Left cardiac atrium (tissue), 4 donors: Measurements from ENCODE around the gene KLB. TPM values are rescaled to one million over a fixed set of nuclear protein-coding genes. Genes with fewer than 3 reads are reported as not detected.
"Not testable (repeated sequence)": the region's sequence is repeated elsewhere in the genome, so short reads cannot be mapped to it uniquely, and the experiment has no call there.

Source experiments
- ATAC-seq, 2 donors: fragments of 200-7000 bp; cut with Tn5 transposase; one replicate each; pipeline ENCODE4 v1.9.1; 2020; ENCODE audit warnings: mild to moderate bottlenecking in 2 of 2, moderate library complexity in 2 of 2
- DNase-seq: peaks from one replicate; pipeline ENCODE4 v3.0.0-alpha.2; 2020
- intact Hi-C, 2 donors: fragments of 100-400 bp; cut with DNase I; formaldehyde crosslinking; loops; one replicate each; pipeline versions ENCODE4 v1.14.1 to v1.15.1; 2022 to 2023
- total RNA-seq, 2 donors: library from RNA; stranded (reverse); fragmentation: NEBNext Ultra II Directional; extraction: Animal tissue kit (Norgen Biotek cat#: 25700); gene quantifications; one replicate each; pipeline ENCODE4 v1.2.1, GENCODE V29; 2021
- donor health status: DM: no; HTN: yes; CAD: no.
- donor health status: DM: no; HTN: yes; CAD: no; lungs with severe emphysema.
- donor health status: DM: yes; HTN: yes; CAD: no.
- donor health status: Dilated cardiomyopathy.

Gene KLB
- total RNA-seq, 2 donors from 2014 or later = 1.7 to 5.0 TPM

DNA sequence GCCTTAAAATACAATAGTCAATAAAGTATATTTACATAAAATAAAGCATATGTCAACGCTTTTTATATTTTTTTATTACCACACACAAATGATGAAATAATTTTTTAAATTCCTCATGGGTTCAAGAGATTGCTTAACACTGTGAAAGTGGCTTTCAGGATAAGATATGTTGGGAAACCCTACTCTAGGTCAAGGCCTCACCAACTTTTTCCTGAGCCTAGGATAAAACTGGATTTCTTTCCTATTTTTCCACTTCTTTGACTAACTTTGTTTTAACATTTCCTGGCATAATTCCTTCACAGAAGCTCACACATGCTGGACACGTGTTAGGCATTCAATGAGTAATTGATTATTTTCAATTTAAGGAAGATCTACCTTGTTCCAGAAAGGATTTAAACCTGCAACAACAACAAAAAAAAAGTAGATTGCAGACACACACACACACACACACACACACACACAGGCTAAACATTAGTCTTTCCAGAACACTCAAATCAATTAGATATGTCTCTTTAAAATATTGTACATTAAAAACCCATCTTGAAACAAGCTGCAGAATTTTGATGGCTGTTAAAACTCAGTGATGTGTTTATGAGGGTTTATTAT, 9.1 kb downstream of the KLB start:
- intact Hi-C loops = no loop called here
- DNase-seq = no peak
- no peak for ATAC-seq

DNA sequence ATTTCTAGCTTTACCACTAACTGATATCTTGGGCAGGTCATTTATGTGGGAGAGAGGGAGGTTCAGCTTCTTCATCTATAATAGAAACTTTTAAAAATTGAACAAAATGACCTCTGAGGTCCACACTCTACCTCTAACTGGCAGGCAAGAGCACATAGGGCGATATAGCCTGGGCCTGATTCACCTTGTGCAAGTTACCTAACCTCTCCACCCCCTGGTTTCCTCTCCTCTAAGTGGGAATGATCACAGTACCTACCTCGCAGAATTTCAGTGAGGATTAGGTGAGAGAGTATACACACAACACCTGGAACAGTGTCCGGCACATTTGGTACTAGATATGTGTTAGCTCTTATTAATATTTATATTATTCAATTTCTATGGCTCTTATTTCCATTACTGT, 15.5 kb downstream of the KLB start:
- no peak for ATAC-seq
- DNase-seq = no peak
- intact Hi-C loops = no loop called here

DNA sequence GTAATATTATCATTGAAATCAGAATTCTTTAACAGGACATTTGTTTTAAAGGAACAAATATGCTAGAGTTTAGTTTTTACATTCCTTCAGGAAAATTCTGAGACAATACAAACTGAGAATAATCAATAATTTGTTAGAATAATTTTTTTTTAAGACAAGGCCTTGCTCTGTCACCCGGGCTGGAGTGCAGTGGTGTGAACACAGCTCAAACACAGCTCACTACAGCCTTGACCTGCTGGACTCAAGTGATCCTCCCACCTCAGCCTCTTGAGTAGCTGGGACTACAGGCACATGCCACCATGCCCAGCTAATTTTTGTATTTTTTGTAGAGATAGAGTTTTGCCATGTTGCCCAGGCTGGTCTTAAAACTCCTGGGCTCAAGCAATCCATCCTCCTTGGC, 18.6 kb downstream of the KLB start:
- ATAC-seq, DNase-seq, intact Hi-C loops: not testable (repeated sequence)

DNA sequence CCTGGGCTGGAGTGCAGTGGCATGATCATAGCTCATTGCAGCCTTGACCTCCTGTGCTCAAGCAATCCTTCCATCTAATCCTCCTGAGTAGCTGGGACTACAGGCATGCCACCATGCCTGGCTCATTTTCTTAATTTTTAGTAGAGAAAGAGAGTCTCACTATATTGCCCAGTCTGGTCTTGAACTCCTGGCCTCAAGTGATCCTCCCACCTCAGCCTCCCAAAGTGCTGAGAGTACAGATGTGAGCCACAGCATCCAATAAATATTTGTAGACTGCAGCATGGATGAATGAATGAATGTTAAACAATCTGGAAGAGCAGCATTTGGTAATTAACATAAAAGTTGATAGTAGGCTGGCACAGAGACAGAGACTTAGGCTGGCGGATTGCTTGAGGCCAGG, 20.0 kb downstream of the KLB start:
- no peak for ATAC-seq
- intact Hi-C loops = no loop called here
- no peak for DNase-seq

DNA sequence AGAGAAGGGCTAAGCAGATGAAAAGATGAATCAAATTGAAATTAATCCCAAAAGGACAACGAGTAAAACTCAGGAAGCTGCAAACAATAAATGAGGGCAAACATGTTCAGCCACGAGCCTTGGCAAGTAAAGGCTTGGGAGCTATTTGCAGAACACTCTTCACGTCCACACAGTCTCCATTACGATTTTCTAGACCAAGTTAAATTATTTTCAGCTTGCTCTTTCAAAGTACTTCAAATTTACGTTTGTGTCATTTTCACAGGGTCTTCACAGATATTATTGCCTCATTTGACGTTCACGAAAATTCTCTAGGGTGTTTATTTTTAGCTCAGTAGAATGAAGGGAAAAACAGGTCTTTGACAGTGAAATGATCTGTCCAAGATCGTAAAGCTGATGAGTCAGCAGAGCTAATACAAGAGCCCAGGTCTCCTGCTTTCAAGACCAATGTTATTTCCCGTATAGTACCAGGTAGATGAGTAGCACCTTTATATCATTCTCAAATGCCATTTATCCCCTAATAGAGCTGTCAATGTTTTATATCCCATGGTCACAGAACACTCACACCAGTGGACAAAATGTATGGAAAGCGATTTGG, 20.9 kb downstream of the KLB start:
- intact Hi-C loops = no loop called here
- ATAC-seq (no peak), DNase-seq (no peak)

DNA sequence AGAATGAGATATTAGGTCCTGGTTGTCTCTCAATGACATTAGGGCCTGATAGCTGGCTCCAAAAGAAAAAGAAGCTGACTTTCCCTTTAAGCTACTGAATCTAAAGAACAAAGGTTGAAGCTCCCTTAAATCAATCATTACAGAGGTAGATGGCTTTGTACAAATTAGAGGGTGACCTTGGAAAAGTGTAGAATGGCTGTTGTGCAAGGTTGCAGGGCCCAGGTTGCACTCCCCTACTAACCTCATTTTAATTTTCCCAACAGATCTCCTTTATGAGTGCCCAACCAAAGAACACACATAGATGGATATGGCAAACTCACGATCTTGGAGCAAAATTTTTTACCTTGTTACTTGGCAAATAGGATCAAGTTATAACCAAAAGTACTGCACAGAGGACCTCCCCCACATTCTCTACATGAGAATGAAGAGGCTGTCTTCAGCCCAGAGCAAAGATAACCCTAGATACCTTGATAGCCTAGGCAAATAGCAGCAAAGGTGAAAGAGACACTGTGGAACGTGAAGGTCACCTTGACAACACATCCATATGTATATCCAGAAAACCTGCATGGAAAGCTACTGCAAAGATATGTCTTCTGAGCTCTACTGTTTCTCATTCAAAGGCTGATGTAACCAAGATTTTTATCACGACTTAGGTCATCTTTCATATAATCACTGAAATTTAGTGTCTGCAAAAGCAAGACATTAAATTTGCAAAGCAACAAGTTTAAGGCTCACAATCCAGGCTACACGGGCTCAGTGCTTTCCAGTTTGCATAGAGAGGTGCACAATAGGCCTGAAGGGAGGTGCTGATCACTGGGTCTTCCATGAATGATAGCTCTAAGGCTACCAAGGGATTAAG, 23.0 kb downstream of the KLB start:
- intact Hi-C loops = no loop called here
- ATAC-seq = no peak
- no peak for DNase-seq

DNA sequence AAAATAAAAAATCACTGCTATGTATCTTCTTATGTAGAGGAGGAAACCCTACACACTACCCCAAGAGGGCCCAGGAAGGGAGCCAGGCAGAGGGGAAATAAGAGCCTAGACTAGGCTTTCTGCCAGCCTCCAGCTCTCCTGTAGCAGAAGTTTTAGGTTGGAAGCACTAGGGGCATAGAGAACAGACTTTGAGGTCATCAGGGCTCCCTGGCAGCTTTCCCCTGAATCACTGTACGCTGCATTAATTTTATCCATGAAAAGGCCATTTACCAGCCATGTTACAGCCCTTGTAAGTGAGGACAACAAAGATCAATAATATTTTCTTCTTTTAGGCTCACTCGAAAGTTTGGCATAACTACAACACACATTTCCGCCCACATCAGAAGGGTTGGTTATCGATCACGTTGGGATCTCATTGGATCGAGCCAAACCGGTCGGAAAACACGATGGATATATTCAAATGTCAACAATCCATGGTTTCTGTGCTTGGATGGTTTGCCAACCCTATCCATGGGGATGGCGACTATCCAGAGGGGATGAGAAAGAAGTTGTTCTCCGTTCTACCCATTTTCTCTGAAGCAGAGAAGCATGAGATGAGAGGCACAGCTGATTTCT, 27.3 kb downstream of the KLB start:
- no peak for DNase-seq
- no peak for ATAC-seq
- intact Hi-C loops = no loop called here

DNA sequence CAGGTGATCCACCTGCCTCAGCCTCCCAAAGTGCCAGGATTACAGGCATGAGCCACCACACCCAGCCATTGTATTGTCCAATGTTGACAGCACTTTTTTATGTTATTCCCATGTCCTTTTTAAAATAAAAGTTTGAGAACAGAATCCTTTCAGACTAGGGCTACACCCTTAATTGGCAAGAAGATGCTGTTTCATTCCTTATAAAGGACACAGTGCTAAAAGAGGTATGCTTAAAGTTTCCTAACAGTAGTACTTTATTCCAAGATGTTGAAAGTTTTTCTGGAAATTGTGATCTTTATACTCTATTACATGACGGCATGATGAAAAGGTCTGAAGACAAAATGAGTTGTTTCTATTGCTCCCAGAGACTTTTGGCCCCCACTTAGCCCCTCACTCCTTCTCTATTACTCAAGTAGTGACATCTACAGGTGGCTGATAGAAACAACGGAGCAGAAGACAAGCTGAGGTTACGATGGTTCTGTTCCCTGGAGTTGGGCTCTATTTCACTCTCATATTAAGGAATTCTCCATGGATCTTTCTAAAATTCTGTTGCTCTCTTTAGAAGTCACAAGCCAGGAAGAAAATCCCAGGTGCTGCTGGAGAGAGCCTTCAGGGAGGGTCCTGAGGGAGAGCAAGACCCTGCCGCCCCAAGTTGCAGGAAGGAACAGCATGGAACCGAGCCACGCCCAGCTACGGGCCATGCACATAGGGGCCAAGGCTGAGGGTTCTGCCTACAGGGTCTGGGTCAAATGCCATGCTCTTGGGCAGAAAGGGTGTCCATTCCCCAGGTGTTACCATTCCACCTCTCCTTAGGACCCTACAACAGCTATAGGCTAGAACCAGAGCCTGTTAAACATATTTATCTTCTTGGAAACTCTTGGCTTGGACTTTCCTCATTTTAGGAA, 29.2 kb downstream of the KLB start:
- intact Hi-C loops = no loop called here
- ATAC-seq = peak in 1 of 2 donors; percentile 56
- no peak for DNase-seq

DNA sequence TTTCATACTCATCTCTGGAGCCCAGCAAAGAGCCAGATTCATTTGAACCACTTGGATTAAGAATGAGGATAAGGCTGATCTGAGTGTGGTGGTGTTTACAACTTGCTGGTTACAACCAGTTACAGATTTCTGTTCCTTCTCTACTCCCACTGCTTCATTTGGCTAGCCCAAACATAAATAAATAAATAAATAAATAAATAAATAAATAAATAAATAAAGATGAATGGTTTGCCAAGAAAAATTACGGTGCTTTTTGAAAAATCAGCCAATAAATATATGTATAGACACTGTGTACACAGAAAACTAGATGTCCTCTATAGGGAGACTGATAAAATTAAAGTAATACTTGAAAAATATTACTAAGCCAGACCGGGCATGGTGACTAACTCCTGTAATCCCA, 34.9 kb downstream of the KLB start:
- intact Hi-C loops = loop anchor here in 1 of 2 donors (10.0 kb wide), 2 partner anchors 127 to 547 kb away; no protein-coding TSS in a partner anchor
- DNase-seq = no peak

DNA sequence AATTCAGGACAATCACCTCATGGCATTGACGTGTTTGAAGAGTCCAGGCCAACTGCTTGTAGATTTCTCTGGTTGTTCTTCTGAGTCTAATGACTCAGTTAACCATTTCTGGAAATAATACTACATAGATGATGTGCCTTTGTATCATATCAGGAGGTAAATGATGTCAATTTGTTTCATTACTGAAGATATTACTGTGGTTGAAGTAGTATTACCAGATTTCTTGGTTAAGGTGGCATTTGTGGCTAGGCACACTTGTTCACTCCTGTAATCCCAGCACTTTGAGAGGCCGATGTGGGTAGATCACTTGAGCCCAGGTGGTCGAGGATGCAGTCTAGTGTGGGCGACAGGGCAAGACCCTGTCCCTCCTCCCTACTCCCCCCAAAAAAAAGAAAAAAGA, 36.3 kb downstream of the KLB start:
- ATAC-seq = no peak
- DNase-seq = no peak
- intact Hi-C loops = loop anchor here in 1 of 2 donors (10.0 kb wide), 2 partner anchors 128 to 548 kb away; no protein-coding TSS in a partner anchor

More for the DNA sequence above, 34.9 kb downstream of the KLB start:
- ATAC-seq = no peak

DNA sequence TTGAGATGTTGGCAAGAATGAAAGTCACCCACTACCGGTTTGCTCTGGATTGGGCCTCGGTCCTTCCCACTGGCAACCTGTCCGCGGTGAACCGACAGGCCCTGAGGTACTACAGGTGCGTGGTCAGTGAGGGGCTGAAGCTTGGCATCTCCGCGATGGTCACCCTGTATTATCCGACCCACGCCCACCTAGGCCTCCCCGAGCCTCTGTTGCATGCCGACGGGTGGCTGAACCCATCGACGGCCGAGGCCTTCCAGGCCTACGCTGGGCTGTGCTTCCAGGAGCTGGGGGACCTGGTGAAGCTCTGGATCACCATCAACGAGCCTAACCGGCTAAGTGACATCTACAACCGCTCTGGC, 39.7 kb downstream of the KLB start:
- intact Hi-C loops = loop anchor here in 1 of 2 donors (10.0 kb wide), 2 partner anchors 132 to 552 kb away; no protein-coding TSS in a partner anchor
- ATAC-seq (no peak), DNase-seq (no peak)

DNA sequence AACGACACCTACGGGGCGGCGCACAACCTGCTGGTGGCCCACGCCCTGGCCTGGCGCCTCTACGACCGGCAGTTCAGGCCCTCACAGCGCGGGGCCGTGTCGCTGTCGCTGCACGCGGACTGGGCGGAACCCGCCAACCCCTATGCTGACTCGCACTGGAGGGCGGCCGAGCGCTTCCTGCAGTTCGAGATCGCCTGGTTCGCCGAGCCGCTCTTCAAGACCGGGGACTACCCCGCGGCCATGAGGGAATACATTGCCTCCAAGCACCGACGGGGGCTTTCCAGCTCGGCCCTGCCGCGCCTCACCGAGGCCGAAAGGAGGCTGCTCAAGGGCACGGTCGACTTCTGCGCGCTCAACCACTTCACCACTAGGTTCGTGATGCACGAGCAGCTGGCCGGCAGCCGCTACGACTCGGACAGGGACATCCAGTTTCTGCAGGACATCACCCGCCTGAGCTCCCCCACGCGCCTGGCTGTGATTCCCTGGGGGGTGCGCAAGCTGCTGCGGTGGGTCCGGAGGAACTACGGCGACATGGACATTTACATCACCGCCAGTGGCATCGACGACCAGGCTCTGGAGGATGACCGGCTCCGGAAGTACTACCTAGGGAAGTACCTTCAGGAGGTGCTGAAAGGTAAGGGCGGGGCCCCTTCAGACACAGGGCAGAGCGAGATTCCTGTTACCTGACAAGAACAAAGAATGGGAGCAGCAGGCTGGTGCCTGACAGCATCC, 40.3 kb downstream of the KLB start:
- DNase-seq (peak; percentile 72), ATAC-seq (peak; percentile 83 to 85)
- intact Hi-C loops = loop anchor here in 1 of 2 donors (10.0 kb wide), 2 partner anchors 132 to 552 kb away; no protein-coding TSS in a partner anchor

DNA sequence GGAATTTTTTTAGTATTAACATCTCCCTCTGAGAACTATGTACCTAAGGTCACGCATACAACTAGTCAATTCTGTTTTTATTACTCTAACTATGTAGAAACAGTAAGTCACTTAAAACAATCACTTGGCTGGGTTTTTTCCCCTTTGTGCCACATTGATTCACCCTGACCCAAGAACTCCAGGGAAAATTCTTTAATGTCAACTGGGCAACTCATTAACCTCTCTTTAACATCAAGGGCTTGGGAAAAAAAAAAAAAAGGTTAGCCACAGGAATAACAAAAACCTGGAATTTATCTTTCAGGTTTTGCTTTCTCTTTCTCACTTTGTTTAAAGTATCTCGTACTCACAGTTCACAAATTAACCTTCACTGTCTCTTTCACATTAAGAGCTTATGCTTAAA, 43.9 kb downstream of the KLB start:
- DNase-seq = no peak
- no peak for ATAC-seq
- intact Hi-C loops = loop anchor here in 1 of 2 donors (10.0 kb wide), 1 partner anchor 524 kb away; the partner anchor contains the start of gene PDS5A

DNA sequence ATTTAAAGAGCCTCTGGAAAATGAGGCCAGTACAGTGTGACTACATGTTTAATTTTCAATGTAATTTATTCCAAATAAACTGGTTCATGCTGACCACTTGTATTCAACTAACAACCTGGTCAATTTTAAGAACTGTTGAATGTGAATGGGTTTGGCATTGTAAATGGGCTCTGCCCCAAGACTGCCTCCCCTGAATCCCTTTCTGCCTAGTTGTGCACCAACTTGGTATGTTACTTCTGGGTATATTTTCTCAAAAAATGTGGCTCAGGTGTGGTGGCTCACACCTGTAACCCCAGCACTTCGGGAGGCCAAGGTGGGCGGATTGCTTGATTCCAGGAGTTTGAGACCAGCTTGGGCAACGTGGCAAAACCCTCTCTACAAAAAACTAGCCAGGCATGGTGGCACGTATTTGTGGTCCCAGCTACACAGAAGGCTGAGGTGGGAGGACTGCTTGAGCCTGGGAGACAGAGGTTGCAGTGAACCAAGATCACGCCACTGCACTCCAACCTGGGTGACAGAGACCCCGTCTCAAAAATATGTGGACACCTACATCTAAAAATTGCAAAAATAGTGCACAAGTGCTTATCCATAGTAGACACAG, 44.8 kb downstream of the KLB start:
- ATAC-seq = no peak
- DNase-seq = no peak
- intact Hi-C loops = loop anchor here in 1 of 2 donors (10.0 kb wide), 1 partner anchor 523 kb away; the partner anchor contains the start of gene PDS5A

DNA sequence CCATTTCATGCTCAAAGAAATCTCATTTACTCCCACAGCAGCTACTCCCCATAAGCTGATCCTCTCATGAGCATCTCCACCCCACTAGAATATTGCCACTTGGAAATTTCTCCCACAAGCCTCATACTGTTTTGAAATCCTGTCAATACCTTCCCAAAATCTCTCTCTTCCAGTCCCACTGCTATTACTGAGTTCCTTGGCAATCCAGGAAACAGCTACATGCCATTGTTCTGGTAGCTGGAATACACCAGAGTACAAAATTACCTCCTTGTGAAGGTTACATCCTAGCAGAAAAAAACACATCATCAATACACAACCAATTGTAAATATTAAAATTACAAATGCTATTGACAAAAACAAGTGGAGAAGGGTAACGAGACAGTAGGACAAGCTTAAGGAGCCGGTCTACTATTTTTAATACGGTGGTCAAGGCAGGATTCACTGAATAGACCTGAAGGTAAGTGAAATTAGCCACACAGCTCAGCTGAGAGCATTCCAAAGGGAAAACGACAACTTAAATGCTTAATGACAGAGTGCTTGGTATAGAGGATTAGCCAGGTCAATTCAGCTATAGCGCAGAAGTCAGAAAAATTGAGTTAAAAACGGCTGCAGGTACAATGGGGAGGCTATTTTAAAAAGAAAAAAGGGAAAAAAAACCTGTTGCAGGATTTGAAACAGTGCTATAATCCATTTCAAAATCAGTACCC, 45.6 kb downstream of the KLB start:
- no peak for DNase-seq
- no peak for ATAC-seq
- intact Hi-C loops = loop anchor here in 1 of 2 donors (10.0 kb wide), 1 partner anchor 522 kb away; the partner anchor contains the start of gene PDS5A

DNA sequence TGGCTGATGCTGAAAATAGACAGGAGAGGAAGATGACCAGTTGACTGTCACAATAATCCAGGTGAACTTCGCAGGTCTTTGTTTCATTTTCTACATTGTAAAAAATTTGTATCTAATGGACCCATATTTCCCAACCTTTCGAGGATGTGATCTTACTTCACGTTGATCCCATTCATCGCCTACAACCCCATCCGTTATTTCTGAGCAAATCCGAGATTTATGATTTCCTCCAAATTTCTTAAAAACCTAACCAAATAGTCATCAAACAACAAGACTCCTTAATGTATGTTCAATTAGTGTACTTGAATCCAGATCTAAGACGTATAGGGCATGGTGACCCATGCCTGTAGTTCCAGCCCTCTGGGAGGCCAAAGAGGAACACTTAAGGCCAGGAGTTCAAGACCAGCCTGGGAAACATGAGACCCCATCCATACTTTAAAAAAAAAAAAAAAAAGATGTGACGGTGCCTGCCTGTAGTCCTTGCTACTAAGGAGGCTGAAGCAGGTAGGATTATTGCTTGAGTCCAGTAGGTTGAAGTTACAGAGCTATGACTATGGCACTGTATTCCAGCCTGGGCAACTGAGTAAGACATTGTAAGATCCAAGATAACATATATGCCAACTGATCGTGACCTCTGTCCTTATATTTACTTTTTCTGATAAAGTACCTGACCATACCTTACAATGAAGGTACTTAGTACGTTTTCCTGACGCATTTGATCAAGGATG, 46.3 kb downstream of the KLB start:
- no peak for ATAC-seq
- DNase-seq = no peak
- intact Hi-C loops = loop anchor here in 1 of 2 donors (10.0 kb wide), 1 partner anchor 522 kb away; the partner anchor contains the start of gene PDS5A
